TTC549 (cell line): ENCODE measurements around the gene DTX2.
A peak's percentile ranks its signal among the peaks of the same experiment; 100 is the strongest.
"Not testable (repeated sequence)": the region's sequence is repeated elsewhere in the genome, so short reads cannot be mapped to it uniquely, and the experiment has no call there.

ENCODE experiments used
- FAIRE-seq: peaks from 2 replicates; lab custom pipeline; 2012; peaks lifted over from hg19 to GRCh38; lab: Jason Lieb, UNC

DTX2 gene

GRCh38 chr7:76461464-76462101, at the start of gene DTX2:
Gene DTX2 (plus strand): TSS chr7:76461709. CDS start chr7:76480510, 18,801 bp downstream.
- FAIRE-seq, result not testable (repeated sequence)

GRCh38 chr7:76412249-76412648, 49.3 kb upstream of the DTX2 start:
- no peak for FAIRE-seq

- FAIRE-seq, result not testable (repeated sequence)
Measured at GRCh38 chr7:76417654-76418310, 43.7 kb upstream of the DTX2 start.

GRCh38 chr7:76421097-76421496, 40.4 kb upstream of the DTX2 start:
- not testable (repeated sequence) for FAIRE-seq

- FAIRE-seq, result no peak
Measured at GRCh38 chr7:76423666-76424412, 37.7 kb upstream of the DTX2 start.

GRCh38 chr7:76424413-76425111, 36.9 kb upstream of the DTX2 start, which contains the start of gene ZP3:
Gene ZP3 (plus strand): TSS chr7:76424950. CDS start chr7:76424965, 15 bp downstream.
- no peak for FAIRE-seq

- FAIRE-seq, result no peak
Measured at GRCh38 chr7:76425156-76425555, 36.4 kb upstream of the DTX2 start.

GRCh38 chr7:76425558-76425957, 36.0 kb upstream of the DTX2 start:
- not testable (repeated sequence) for FAIRE-seq

- no peak for FAIRE-seq
Measured at GRCh38 chr7:76426246-76426645, 35.3 kb upstream of the DTX2 start.

GRCh38 chr7:76427635-76428034, 33.9 kb upstream of the DTX2 start:
- FAIRE-seq, result no peak

- FAIRE-seq, result no peak
Measured at GRCh38 chr7:76428149-76428823, 33.2 kb upstream of the DTX2 start.

GRCh38 chr7:76428868-76429805, 32.4 kb upstream of the DTX2 start:
- no peak for FAIRE-seq

GRCh38 chr7:76430211-76430610, 31.3 kb upstream of the DTX2 start:
- no peak for FAIRE-seq

- no peak for FAIRE-seq
Measured at GRCh38 chr7:76430836-76431235, 30.7 kb upstream of the DTX2 start.

GRCh38 chr7:76437873-76438272, 23.6 kb upstream of the DTX2 start:
- FAIRE-seq, result peak; percentile 15

GRCh38 chr7:76439120-76439888, 22.2 kb upstream of the DTX2 start:
- FAIRE-seq, result not testable (repeated sequence)

- not testable (repeated sequence) for FAIRE-seq
Measured at GRCh38 chr7:76440404-76440803, 21.1 kb upstream of the DTX2 start.

- not testable (repeated sequence) for FAIRE-seq
Measured at GRCh38 chr7:76441792-76442191, 19.7 kb upstream of the DTX2 start.

- FAIRE-seq, result not testable (repeated sequence)
Measured at GRCh38 chr7:76442664-76443446, 18.7 kb upstream of the DTX2 start.
